Stimulated activated CD8-positive, alpha-beta memory T cell treated with anti-CD3 and anti-CD28 coated beads, Interleukin-7, amount 100 ng/mL, for 4 hours (primary cell): ENCODE results near the gene LAMP1.
A peak's percentile ranks its signal among the peaks of the same experiment; 100 is the strongest.
"Not testable (repeated sequence)": the region's sequence is repeated elsewhere in the genome, so short reads cannot be mapped to it uniquely, and the experiment has no call there.

Source experiments
- DNase-seq, 2 donors: peaks; one replicate each; pipeline ENCODE4 v3.0.0-alpha.2; 2020; ENCODE audit warnings: low read depth in 2 of 2

The LAMP1 gene, protein sequence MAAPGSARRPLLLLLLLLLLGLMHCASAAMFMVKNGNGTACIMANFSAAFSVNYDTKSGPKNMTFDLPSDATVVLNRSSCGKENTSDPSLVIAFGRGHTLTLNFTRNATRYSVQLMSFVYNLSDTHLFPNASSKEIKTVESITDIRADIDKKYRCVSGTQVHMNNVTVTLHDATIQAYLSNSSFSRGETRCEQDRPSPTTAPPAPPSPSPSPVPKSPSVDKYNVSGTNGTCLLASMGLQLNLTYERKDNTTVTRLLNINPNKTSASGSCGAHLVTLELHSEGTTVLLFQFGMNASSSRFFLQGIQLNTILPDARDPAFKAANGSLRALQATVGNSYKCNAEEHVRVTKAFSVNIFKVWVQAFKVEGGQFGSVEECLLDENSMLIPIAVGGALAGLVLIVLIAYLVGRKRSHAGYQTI

DNA sequence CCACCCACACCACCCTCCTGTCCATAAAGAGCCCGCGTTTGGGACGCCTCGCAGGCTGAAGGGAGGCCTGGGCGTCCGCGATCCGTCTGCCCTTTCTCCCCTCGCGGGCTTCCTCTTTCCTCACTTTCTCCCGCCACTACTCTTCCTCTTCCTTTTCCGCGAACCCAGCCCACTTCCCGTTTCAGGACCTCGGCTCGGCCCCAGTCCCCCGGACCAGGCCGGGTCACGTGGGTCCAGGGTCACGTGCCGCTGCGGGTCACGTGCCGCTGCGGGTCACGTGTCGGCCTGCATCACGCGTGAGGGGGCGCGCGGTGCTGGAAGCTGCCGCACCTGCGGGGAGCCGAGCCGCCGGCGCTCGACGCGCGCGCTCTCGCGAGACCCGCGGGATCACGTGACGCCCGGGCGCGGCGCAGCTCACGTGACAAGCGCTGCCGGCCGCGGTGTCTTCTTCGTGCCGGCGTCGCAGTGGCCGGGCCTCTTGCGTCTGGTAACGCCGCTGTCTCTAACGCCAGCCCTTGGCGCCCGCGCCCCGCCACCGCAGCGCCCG is at the start of gene LAMP1:
LAMP1 (plus strand) TSS at position 417 of the 547 bp plus-strand sequence. CDS start 196 bp downstream, outside the sequence.
- DNase-seq: peak; percentile 91 to 96

DNA sequence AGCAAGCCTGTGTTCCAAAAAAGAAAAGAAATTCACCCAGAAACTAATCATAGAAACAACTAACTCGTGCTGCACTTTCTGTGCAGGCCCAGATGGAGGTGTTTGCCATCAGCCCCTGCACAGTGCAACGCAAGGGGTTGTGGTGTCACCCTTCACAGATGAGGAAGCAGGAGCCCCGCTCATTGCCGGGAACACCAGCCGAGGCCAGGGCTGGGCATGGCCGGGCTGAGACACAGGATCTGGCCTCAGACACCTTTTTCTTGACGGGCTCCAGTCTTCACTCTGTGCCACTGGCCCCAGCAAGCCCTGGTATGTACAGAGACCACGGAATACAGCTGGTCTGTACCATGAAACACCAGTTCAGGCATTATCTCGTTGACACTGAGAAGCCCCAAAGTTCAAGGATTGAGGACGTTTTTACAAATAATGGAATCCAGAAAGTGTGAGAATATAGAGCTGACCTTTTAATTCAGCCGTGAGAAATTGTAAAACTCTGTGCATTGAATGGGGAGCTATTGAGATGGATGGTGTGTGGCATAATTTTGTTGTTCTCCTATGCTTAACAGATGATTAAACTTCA is 44.4 kb upstream of the LAMP1 start:
- DNase-seq: no peak

DNA sequence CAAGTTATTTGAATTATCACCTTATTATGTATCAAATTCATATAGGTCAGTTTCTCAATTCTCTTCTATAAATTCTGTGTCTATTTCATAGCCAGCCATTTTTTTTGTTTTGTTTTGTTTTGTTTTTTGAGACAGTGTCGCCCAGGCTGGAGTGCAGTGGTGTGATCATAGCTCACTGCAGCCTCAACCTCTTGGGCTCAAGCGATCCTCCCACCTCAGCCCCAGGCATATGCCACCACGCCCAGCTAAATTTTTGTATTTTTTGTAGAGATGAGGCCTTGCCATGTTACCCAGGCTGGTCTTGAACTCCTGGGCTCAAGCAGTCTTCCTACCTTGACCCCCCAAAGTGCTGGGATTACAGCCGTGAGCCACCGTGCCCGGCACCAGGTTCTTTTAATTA is 39.1 kb upstream of the LAMP1 start:
- not testable (repeated sequence) for DNase-seq

DNA sequence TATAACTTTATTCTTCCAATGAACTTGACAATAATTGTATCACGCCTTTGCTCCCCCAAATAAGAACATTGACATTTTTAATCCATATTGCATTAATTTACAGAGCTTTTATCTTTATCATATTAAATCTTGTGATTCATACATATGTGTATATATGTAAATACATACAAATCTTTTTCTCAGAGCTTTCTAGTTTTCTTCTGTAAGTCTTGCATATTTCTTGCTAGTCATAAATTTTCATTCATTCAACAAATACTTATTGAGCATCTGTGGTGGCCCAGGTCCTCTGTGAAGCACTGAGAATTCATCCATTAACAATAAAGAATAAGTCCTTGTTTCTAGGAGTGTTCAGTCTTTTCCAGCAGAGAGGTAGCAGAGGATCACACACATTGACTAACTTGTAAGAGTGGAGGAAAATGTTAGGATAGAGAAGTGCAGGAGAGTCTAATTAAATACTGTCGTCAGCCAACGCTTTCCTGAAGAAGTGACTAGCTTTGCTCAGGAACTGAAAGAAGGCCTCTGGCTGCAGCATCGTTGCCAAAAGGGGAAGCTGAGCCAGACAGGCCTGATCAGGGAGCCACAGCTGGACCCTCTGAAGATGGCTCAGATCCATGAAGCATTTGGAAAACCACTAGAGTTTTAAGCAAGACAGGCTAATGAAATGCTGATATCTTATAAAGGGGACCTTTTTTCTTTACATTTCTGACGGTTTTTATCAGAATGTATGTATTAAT is 38.6 kb upstream of the LAMP1 start:
- no peak for DNase-seq

DNA sequence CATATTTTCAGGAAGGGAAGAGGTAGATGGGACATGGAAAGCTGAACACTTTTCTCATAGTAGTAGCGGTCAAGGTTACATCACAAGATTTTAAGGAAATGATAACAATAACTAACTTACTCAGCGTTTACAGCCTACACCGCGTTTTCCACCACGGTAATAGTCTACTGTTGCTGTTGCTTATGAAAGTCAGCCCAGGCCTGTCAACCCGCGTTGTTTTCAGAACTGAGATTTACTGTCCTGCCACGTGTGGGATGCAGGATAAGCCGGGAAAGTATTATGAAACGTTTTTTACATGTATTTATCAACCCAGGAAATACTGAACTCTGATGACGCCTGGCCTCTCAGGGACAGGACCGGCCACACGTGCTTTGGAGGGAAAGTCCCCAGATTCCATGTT is 36.0 kb upstream of the LAMP1 start:
- no peak for DNase-seq

DNA sequence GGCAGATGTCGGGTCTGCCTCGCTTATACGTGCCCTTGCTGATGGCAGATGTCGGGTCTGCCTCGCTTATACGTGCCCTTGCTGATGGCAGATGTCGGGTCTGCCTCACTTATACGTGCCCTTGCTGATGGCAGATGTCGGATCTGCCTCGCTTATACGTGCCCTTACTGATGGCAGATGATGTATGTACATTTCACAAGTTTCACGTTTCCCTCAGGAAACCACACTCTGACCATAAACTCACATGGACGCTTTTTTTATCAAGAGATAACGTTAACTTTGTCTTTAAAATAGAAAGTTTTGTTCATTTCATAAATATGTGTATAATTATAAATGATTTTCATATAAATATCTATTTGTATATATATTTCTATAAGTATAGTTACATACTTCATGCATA is 34.0 kb upstream of the LAMP1 start:
- not testable (repeated sequence) for DNase-seq

DNA sequence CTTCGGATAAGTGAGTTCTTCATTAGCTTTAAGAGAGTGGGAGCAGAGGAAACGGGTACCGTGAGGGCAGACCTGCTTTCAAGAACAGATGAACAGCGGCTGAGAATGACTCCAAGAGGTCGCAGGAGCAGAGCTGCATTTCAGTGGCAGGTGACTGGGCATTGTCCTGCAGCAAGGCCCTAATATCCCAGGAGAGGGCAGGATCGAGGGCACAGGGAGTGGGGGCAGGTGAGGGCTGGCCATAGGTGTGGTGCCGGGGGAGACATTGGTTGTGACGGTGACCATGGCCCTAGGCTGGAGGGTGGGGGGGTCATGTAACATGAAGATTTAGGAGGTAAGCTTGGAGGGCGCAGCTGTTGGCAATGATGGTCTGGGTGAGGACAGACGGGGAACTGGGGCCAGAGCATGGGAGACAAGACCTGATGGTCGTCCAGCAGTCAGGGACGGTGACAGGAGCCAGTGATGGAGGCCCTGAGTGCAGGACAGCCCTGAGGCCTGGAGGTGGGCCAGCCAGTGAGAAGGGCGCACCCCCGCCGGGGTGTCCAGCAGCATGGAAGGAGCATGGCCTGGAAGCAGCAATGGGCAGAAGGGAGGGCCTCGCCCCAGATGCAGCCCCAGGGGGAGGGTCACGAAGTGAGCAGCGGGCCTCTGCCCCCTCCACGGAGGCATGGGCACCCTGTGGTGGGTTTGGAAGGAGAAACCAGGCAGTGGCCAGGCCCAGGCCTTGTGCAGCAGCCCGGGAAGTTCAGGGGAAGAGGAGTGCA is 29.2 kb upstream of the LAMP1 start:
- DNase-seq: no peak

DNA sequence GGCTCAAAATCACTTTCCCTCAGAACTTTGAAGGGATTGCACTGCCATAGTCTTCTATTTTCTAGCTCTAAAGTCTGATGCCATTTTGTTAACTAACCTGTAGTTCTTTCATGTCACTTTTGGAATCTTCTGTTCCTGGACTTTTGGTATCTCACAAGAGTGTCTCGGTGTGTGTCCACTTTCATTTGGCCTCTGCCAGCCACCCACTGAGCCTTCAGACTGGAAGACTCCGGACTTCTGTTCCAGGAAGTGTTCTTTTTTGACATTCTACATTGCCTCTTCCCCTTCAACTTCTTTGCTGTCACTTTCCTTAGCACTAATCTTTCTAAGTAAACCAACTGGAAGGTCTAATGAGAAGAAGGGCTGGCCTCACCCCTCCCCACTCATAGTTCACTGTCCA is 25.0 kb upstream of the LAMP1 start:
- no peak for DNase-seq

DNA sequence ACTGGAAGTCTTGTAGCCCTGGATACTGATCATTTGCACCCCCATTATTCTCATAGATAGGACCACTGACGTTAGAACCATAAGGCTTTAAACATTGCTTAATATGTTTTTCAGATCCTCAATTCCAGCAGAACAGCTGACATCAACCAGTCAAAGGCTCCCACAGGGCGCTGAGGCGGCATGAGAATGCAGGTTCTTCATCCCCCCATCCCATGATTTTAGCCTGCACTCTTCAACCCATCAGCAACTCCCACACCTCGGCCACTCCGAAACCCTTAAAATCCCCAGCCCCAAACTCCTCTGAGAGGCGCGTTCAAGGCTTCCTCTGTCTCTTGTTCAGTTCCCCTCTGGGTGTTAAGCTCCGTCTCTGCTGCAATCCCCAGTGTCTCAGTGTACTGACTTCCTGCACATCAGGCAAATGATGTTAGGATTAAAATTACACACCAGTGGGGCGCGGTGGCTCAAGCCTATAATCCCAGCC is 24.3 kb upstream of the LAMP1 start:
- DNase-seq: no peak

DNA sequence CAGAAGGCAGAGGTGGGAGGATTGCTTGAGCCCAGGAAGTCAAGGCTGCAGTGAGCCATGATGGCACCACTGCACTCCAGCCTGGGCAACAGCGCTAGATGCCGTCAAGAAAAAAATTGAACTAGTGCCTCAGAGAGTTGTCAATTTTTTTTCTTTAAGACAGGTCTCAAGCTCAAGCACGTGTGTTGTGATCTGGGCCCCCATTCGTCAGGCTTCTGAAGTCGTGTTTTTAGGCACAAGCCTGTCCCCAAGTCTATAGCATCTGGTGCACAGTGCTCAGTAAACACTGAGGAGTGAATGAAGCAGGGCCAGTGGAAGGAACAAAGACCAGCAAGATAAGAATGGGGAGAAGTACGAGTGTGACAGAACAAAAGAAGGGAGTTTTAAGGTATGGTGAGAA is 23.7 kb upstream of the LAMP1 start:
- no peak for DNase-seq

DNA sequence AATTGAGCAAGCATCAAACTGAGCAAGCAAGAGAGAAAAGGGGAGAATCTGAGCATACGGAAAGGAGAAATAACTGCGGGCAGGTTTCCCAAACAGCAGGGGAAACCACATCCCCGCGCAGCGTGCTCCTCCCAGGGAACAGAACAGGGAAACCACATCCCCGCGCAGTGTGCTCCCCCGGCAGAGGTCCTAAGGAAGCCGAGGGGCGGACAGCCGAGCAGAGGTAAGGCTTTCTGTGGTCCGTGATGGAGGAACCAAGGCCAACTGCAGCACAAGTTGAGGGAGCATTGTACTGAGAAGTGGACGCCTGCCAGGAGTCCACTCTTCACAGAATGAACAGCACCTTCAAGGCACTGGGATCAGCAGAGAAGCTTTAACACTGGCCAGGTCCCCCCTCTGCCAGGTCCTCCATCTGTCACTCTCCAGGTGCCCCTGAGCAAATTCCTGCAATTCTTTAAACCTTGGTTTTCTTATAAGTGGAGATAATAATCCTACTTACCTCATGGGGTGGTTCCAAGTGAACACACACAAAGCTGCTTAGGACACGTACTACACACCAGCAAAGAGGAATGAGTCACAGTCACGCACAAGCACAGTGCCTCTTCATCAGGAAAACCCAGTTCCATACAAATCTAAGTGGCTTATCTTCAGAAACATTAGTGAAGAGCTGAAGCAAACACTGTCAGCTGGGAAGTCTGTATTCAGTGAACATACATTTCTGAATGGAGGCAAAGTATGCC is 23.0 kb upstream of the LAMP1 start:
- no peak for DNase-seq

DNA sequence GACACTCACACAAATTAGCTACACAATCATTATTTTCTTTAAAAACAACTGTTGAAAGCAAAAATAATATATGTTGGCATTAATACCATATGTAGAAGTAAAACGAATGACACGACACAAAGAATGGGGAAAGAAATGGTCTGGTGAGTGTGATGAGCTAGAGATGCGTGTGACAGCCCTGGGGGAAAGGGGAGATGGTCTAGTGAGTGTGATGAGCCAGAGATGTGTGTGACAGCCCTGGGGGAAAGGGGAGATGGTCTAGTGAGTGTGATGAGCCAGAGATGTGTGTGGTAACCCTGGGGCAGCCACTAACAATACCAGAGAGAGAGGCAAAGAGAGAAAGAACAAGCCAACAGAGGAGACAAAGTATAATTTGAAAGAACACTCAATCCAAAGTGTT is 22.3 kb upstream of the LAMP1 start:
- no peak for DNase-seq

DNA sequence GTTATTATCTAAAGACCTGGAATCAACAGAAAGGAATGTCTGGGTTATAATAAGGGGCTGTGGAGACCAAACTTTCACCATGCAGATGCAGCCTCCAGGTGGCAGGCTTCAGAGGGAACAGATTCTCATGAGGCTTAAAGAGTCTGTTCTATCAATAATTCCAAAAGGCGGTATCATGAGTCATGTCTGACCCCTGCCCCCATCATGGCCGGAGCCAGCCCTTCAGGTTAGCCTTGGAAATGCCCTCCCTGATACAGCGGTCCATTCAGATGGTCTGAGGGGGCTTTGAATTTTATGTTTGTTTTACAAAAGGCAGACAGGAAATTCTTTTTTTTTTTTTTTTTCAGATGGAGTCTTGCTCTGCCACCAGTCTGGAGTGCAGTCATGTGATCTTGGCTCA is 21.7 kb upstream of the LAMP1 start:
- DNase-seq: no peak

DNA sequence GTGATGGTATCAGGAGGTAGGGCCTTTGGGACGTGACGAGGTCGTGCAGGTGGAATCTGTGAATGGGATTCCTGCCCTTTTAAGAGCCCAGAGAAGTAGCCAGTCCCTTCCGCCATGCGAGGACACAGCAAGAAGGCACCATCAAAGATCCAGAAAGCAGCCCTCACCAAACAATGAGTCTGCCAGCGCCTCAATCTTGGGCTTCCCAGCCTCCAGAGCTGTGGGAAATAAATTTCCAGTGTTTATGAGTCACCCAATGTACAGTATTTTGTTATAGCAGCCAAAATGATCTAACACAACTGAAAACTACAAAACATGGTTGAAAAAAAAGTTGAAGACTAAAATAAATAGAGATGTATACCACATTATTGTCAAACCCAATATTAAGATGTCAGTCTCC is 16.9 kb upstream of the LAMP1 start:
- no peak for DNase-seq

DNA sequence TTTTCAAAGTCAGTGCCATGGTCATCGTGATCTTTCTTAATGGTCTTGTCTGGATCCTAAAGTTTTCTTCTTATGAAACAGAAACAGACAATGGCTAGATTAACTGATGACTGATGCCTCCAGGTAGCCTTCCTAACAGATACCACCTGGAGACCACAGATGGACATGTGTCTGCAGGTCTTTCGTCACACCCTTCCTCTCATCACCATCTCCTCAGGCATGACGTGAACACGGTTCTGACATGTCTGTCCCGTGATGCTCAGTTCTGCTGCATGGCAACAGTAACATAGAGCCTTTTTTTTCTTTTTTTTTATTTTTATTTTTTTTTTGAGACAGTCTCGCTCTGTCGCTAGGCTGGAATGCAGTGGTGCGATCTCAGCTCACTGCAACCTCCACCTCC is 13.1 kb upstream of the LAMP1 start:
- no peak for DNase-seq

DNA sequence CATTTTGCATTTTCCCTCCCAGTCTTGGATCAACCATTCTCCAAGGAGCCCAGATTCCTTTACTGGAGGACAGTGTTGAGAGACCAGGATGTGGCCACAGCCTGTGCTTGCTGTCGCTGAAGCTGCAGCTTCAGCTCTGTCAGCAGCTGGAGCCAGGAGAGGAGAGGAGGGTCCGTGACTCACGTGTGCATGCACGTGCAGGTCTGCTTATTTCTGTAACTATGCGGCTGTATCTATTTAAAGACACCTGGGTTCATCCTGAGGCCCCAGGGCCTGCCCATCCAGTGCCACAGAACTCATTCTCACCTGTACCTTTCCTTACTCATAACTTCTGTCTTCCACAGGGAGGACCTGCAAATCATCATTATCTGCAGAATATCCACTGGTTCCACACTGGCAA is 8.2 kb upstream of the LAMP1 start:
- no peak for DNase-seq

DNA sequence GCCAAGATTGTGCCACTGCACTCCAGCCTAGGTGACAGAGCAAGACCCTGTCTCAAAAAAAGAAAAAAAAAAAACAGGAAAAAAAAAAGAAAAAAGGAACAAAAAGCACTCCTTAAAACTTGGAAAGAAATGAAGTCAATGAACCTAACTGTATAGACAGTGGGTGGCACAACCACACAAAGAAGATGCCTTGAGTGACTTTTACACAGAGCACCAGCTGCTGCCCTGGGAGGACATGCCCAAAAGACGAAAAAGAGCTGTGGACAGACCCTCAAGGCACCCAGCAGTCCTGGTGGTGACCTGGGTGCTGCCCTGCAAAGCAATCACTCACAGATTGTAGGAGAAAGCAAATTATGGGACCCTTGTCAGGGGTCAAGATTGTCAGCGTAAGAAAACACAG is 5.9 kb upstream of the LAMP1 start:
- DNase-seq: no peak

DNA sequence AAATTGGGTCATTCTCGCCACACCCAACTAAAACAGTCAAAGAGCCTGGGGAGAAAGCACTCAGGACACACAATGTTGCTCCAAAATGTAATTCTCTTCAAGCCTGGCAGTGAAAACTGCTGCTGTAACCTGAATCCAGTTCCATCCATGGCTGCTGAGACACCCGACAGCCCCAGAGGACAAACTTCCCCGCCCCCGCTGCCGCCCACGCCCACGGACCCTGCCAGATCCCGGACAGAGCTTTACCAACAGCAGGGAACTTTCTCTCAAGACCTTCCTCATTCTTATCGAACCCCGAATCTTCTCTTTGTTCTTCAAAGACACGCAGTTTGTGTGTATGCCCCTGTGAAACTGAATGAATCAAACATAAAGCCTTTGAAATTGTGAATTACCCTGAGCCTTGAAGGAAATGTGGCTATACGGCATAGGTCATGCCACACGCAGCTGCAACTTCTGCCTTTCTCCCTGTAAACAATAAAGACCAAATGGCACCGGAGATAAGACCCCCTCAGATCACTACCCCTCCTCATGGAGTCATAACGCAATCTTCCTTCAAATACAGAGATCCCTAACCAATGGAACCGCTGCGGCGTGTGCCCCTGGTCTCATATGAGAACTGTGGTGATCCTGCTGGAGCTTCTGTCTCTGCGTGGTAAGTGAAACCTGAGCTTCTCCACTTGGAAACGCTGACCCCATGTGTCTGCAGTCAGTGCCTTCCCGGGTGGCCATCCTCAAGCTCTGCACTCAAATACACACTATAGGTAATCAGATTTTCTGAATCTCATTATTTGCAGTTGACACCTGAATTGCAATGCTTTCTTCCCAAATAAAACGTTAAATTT is 4.8 kb upstream of the LAMP1 start:
- DNase-seq: peak in 1 of 2 donors; percentile 12

DNA sequence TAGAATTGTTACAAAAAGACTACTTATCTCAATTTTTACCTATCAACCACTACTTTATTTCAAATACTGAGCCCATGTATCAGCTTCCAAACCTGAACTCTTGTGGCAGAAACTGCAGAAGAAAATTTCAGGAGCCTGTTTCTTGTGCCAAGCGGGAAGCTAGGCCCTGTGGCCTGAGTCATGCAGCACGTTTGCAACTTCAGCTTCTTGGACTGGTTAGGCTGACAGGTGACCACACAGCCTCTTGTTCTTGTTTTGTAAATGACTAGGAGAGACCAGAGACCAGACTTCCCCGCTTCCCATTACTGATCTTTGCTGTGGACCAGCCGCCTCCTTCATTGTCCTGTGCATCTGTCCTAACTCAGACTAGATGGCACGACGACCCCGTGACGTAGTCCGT is 3.4 kb upstream of the LAMP1 start:
- no peak for DNase-seq

DNA sequence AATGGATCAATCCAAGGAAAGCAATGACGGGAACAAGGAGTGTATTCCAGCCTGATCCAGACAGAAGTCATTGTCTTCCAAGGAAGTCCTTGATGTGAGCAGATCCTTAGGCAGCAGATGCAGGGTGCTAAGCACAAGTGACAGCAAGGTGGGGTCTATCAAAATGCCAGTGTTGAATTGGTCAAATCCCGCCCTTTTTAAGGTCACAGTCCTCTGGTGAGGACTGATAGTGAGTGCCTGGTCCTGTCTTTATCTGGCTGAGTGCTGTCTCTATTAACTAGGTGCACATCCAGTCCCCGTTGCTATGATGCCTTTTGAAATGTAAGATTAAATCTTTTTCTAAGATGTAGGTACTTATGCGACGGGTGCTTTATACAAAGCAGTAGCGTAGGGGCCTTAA is 1.3 kb upstream of the LAMP1 start:
- DNase-seq: no peak
